ENCODE results near the gene UTP11. TPM values are rescaled to one million over a fixed set of nuclear protein-coding genes. Genes with fewer than 3 reads are reported as not detected.

UTP11 gene
- total RNA-seq, 1 donor from 2014 or later: 39.6 TPM

DNA sequence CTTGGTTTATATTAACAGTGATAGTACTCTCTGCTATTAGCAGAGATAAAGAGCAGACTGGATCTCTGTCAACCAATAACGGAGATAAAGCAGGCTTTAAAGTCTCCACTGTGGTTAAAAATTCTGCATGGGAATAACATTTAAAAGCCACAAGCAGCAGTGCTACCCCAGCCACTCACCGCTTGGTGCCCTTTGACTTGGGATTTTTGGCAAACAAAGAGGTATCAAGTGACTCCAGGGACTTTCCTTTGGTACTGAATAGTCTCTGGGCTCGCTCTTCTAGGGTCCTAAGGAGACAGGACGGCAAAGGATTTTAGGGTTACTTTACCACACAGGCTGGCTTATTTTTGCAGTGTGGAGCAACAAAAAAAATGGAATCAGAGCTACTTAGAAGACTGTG is 34.0 kb upstream of the UTP11 start:
- DNase-seq: no peak
- H3K4me1 ChIP-seq: no peaks in the 10 kb centered on the region
- peaks cover 98% of the 10 kb centered on the region for H3K36me3 ChIP-seq
- intact Hi-C loops (cut with micrococcal nuclease): no loop called here
- H3K27ac ChIP-seq (replicated peaks): no peak overlapping the region
- H3K4me3 ChIP-seq: no peak overlapping the region
- no peaks in the 10 kb centered on the region for H3K27me3 ChIP-seq (ENCODE audit: low read depth)
- TF ChIP-seq, protein P1, sequence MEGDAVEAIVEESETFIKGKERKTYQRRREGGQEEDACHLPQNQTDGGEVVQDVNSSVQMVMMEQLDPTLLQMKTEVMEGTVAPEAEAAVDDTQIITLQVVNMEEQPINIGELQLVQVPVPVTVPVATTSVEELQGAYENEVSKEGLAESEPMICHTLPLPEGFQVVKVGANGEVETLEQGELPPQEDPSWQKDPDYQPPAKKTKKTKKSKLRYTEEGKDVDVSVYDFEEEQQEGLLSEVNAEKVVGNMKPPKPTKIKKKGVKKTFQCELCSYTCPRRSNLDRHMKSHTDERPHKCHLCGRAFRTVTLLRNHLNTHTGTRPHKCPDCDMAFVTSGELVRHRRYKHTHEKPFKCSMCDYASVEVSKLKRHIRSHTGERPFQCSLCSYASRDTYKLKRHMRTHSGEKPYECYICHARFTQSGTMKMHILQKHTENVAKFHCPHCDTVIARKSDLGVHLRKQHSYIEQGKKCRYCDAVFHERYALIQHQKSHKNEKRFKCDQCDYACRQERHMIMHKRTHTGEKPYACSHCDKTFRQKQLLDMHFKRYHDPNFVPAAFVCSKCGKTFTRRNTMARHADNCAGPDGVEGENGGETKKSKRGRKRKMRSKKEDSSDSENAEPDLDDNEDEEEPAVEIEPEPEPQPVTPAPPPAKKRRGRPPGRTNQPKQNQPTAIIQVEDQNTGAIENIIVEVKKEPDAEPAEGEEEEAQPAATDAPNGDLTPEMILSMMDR (IDR thresholded peaks at IDR 0.05; ENCODE audit: borderline replicate concordance): no peak
- H3K9me3 ChIP-seq (replicated peaks): no peaks in the 10 kb centered on the region

DNA sequence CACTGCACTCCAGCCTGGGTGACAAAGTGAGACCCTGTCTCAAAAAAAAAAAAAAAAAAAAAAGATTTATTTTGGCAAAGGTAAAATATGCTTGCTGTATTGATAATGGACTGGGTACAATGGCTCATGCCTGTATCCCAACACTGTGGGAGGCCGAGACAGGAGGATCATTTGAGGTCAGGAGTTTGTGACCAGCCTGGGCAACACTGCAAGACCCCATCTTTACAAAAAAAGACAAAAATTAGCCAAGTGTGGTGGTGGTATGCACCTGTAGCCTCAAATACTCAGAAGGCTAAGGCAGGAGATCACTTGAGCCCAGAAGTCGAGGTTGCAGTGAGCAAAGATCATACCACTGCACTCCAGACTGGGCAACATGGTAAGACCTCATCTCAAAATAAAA is 29.0 kb upstream of the UTP11 start:
- TF ChIP-seq, protein P1 (IDR thresholded peaks at IDR 0.05; ENCODE audit: borderline replicate concordance): no peak
- Histone ChIP-seq H3K27me3 (ENCODE audit: low read depth) (no peaks in the 10 kb centered on the region), H3K27ac (replicated peaks) (no peak overlapping the region), H3K36me3 (peaks cover 92% of the 10 kb centered on the region), H3K9me3 (replicated peaks) (no peaks in the 10 kb centered on the region), H3K4me1 (peaks cover 9% of the 10 kb centered on the region), H3K4me3 (no peak overlapping the region)
- DNase-seq: no peak
- intact Hi-C loops (cut with micrococcal nuclease): no loop called here

DNA sequence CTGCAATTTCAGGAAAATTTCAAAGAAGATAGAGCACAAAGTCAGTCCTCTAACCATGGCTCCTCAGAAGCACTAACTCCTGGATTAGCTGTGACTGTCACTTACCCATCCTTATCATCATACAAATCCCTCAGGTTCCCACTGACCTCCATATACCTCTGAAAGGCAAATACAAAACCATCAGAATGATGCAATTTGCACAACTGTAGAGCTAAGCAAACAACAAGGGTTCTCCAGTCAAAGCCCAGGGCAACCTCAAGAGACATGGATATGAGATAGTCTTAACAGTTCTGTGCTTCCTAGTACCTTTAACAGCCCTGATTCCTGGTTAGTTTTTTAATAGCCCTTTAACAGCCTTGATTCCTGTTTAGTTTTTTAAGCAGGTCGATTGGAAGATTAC is 24.9 kb upstream of the UTP11 start:
- DNase-seq: no peak
- TF ChIP-seq, protein P1 (IDR thresholded peaks at IDR 0.05; ENCODE audit: borderline replicate concordance): no peak
- Histone ChIP-seq H3K4me1 (peaks cover 27% of the 10 kb centered on the region), H3K27me3 (ENCODE audit: low read depth) (no peaks in the 10 kb centered on the region), H3K27ac (replicated peaks) (no peak overlapping the region), H3K9me3 (replicated peaks) (no peaks in the 10 kb centered on the region), H3K36me3 (peaks cover 51% of the 10 kb centered on the region), H3K4me3 (no peak overlapping the region)
- intact Hi-C loops (cut with micrococcal nuclease): no loop called here

DNA sequence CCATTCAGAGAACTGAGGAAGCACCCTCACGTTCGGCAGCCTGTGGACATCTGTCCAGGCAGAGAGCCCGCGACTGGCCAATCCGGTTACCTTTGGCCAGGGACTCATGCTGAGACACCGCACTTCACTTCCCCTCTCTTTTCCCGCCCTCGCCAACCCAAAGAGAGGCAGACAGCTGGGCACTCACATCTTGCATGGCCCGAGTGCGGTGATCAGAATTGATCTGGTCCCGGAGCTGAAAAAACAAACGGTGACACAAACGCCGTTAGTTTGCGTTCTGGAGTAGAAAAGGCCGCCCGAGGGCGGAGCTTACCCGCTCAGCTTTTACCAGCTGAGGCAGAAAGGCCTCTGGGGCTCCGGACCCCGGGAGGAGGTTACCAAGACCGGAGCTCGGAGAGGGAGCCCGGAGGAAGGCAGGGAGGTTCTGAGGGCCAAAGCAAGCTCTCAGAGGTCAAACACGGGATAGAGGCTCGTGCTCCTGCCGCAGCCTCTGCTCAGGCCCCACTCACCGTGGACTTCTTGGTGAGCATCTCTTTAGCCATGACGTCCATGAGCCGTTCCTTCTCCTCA is 23.1 kb upstream of the UTP11 start:
- intact Hi-C loops (cut with micrococcal nuclease): no loop called here
- DNase-seq: no peak

DNA sequence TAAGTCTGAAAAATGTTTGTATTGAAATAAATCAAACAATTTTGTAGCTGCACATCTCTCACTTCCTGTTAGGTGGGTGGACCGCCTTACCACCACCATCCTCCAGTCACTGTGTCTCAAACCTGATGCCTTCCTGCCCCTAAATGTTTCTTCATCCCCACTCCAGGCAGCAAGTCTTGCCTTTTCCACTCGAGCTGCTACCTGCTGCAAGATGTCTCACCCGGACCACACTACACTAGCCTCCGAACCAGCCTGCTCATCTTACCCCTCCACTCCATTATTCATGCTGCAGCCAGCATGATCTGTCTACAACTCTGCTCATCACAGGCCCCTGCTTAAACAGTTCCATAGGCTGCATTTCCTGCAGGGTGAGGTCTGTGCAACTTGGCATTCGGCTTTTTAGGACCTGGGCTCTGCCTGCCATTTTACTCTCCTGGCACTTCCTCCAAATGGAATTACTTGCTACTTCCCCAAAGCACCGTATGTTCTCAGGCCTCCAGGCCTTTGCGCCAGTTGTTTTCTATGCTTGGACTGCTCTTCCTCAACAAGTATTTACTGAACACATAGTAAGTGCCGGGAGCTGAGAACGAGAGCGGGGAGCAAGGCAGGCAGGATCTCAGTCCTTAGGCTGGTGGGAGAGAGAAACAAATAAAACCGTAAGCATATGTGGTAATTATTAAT is 17.5 kb upstream of the UTP11 start:
- intact Hi-C loops (cut with micrococcal nuclease): no loop called here
- Histone ChIP-seq H3K27me3 (ENCODE audit: low read depth) (no peaks in the 10 kb centered on the region), H3K27ac (replicated peaks) (peak overlapping the region; percentile 95), H3K4me3 (peak overlapping the region; percentile 72), H3K36me3 (peaks cover 13% of the 10 kb centered on the region), H3K9me3 (replicated peaks) (no peaks in the 10 kb centered on the region), H3K4me1 (peaks cover 56% of the 10 kb centered on the region)
- TF ChIP-seq, protein P1 (IDR thresholded peaks at IDR 0.05; ENCODE audit: borderline replicate concordance): no peak
- DNase-seq: no peak

More for the DNA sequence above, 23.1 kb upstream of the UTP11 start:
- peaks cover 27% of the 10 kb centered on the region for H3K4me1 ChIP-seq
- H3K36me3 ChIP-seq: peaks cover 33% of the 10 kb centered on the region
- TF ChIP-seq, protein P1 (IDR thresholded peaks at IDR 0.05; ENCODE audit: borderline replicate concordance): no peak
- H3K9me3 ChIP-seq (replicated peaks): no peaks in the 10 kb centered on the region
- no peaks in the 10 kb centered on the region for H3K27me3 ChIP-seq (ENCODE audit: low read depth)
- H3K27ac ChIP-seq (replicated peaks): peak overlapping the region; percentile 78
- peak overlapping the region; percentile 80 for H3K4me3 ChIP-seq
